HepG2 (cell line): ENCODE measurements around the gene KIZ. TPM values are rescaled to one million over a fixed set of nuclear protein-coding genes. Genes with fewer than 3 reads are reported as not detected.
A peak's percentile ranks its signal among the peaks of the same experiment; 100 is the strongest.

Experiments used
- ATAC-seq: fragments of 200-7000 bp; cut with Tn5 transposase; 3 replicates; pipeline ENCODE4 v1.9.1; 2020; ENCODE audit warnings: mild to moderate bottlenecking, moderate library complexity
- BruUV-seq: library from RNA; stranded (reverse); fragments of 400-500 nt; replicated peaks from 2 replicates; lab custom pipeline; 2021; lab: Mats Ljungman, UMichigan
- CTCF ChIA-PET: fragments of 300-600 bp; formaldehyde crosslinking; extraction: SDS; loops from one replicate; lab custom pipeline; 2021; ENCODE audit warnings: low total read pairs, inconsistent platforms, low intra/inter-chr PET ratio; lab: Yijun Ruan, JAX
- POLR2A ChIA-PET: fragments of 350-600 bp; sonication (Branson Sonifier 250); formaldehyde crosslinking; loops from one replicate; lab custom pipeline; 2020; ENCODE audit warnings: antibody characterized with exemption, inconsistent platforms; lab: Yijun Ruan, JAX
- DNase-seq: peaks from one replicate; pipeline ENCODE4 v3.0.0-alpha.2; 2015; ENCODE audit warnings: low spot score
- FAIRE-seq: peaks from 3 replicates; lab custom pipeline; 2011; peaks lifted over from hg19 to GRCh38; lab: Jason Lieb, UNC
- H2AFZ ChIP-seq: one replicate; pipeline ENCODE4 v1.6.1; 2011; ENCODE audit warnings: low read length, inconsistent platforms
- H3K27ac ChIP-seq: fragments of 300-600 bp; 3 replicates; pipeline ENCODE4 v1.8.0; 2011; ENCODE audit warnings: mixed run types, mild to moderate bottlenecking, mixed read lengths, low read length, inconsistent platforms; ENCODE audit not compliant: insufficient read depth; ENCODE audit errors: extremely low read length
- H3K27me3 ChIP-seq, 2 experiments: fragments of 200-600 bp in 1 of 2; 2 replicates in 1 of 2; 3 replicates in 1 of 2; pipeline versions ENCODE4 v1.6.0 to v1.8.0; 2011; ENCODE audit warnings: low read length in 2 of 2, mild to moderate bottlenecking in 2 of 2, moderate library complexity in 2 of 2, inconsistent platforms in 1 of 2; ENCODE audit not compliant: insufficient read depth in 2 of 2, control insufficient read depth in 1 of 2
- H3K36me3 ChIP-seq, 2 experiments: fragments of 200-600 bp in 1 of 2; replicated peaks in 1 of 2; 2 replicates in 1 of 2; 3 replicates in 1 of 2; pipeline versions ENCODE4 v1.5.1 to v1.8.0; 2011; ENCODE audit warnings: low read length in 2 of 2, inconsistent platforms in 1 of 2; ENCODE audit not compliant: insufficient read depth in 2 of 2, control insufficient read depth in 1 of 2
- H3K4me1 ChIP-seq: 2 replicates; pipeline ENCODE4 v1.5.1; 2012; ENCODE audit warnings: low read length, inconsistent platforms; ENCODE audit not compliant: insufficient read depth
- H3K4me2 ChIP-seq: 2 replicates; pipeline ENCODE4 v1.6.0; 2011; ENCODE audit warnings: low read depth, low read length, inconsistent platforms
- H3K4me3 ChIP-seq, 3 experiments: fragments of 200-600 bp in 1 of 3; sonication (generic), shearing (Covaris generic) in 1 of 3; replicated peaks in 1 of 3; 2 replicates each; pipeline ENCODE4 v1.5.1; 2011 to 2016; ENCODE audit warnings: low read length in 3 of 3, inconsistent platforms in 2 of 3, low read depth in 2 of 3, mild to moderate bottlenecking in 2 of 3, control low read depth in 1 of 3, mixed read lengths in 1 of 3; ENCODE audit not compliant: insufficient read depth in 1 of 3
- H3K79me2 ChIP-seq: one replicate; pipeline ENCODE4 v1.6.1; 2011; ENCODE audit warnings: low read length, inconsistent platforms; ENCODE audit not compliant: insufficient read depth
- H3K9ac ChIP-seq: 2 replicates; pipeline ENCODE4 v1.6.0; 2011; ENCODE audit warnings: mild to moderate bottlenecking, low read depth, low read length, inconsistent platforms; ENCODE audit not compliant: insufficient read depth
- H3K9me3 ChIP-seq: 2 replicates; pipeline ENCODE4 v1.5.1; 2012; ENCODE audit warnings: mild to moderate bottlenecking, low read length
- H4K20me1 ChIP-seq: 2 replicates; pipeline ENCODE4 v1.6.0; 2011; ENCODE audit warnings: inconsistent platforms, mild to moderate bottlenecking, low read length, moderate library complexity; ENCODE audit not compliant: insufficient read depth
- EP300 ChIP-seq, 3 experiments: sonication (generic) in 1 of 3; formaldehyde crosslinking in 1 of 3; IDR thresholded peaks; 2 replicates each; pipeline versions ENCODE4 v1.5.1 to v1.6.1; 2011 to 2020; ENCODE audit warnings: low read depth in 2 of 3, low read length in 2 of 3, borderline replicate concordance in 1 of 3, improper control_type of control experiment in 1 of 3, mild to moderate bottlenecking in 1 of 3, missing genetic modification reagents in 1 of 3, moderate library complexity in 1 of 3
- HNRNPUL1 ChIP-seq: fragments of 200-400 bp; formaldehyde crosslinking; IDR thresholded peaks from 2 replicates; pipeline ENCODE4 v1.6.1; 2017; ENCODE audit warnings: low read depth, mild to moderate bottlenecking, low read length, moderate library complexity
- SAP130 ChIP-seq: IDR thresholded peaks from 2 replicates; pipeline ENCODE4 v1.6.1; 2016; ENCODE audit warnings: low read depth
- THAP11 ChIP-seq: IDR thresholded peaks from 2 replicates; pipeline ENCODE4 v1.6.1; 2016; ENCODE audit warnings: missing biosample characterization, missing genetic modification reagents
- ZFX ChIP-seq: sonication (generic); formaldehyde crosslinking; IDR thresholded peaks from 2 replicates; pipeline ENCODE4 v1.4.0; 2020; ENCODE audit warnings: mild to moderate bottlenecking, low read depth, missing genetic modification reagents, moderate library complexity
- WGBS: methylation state at CpG from one replicate; pipeline ENCODE4 v1.1.6; 2017; ENCODE audit warnings: low lambda C conversion rate; 5-methylcytosine and 5-hydroxymethylcytosine counted together
- in situ Hi-C: cut with HindIII; loops from 2 replicates; pipeline ENCODE4 v1.10.0; 2017; ENCODE audit warnings: low pct_unique_long_range_greater_than_20kb; ENCODE audit not compliant: extremely low pct_ligation_motif_present
- intact Hi-C: fragments of 100-400 bp; cut with micrococcal nuclease; formaldehyde crosslinking; loops from one replicate; pipeline ENCODE4 v1.10.0; 2022; ENCODE audit not compliant: unreplicated experiment
- polyA plus RNA-seq, 8 experiments: library from polyadenylated mRNA; depleted of rRNA in 3 of 8; stranded (reverse) in 7 of 8; unstranded in 1 of 8; fragments of >200 nt; fragmentation: Illumina TruSeq in 4 of 8; extraction: Trizol in 4 of 8; gene quantifications; 2 replicates each; pipeline versions ENCODE4 v1.2.1 to v1.2.3, GENCODE V29; 2011 to 2016; ENCODE audit warnings: low read depth in 4 of 8, missing spikeins in 1 of 8, mixed read lengths in 1 of 8; ENCODE audit not compliant: insufficient read depth in 1 of 8
- total RNA-seq, 5 experiments: library from RNA; depleted of rRNA; stranded (reverse); fragments of >200 nt; fragmentation: Illumina TruSeq; extraction: Trizol; gene quantifications; 2 replicates each; pipeline ENCODE4 v1.2.3, GENCODE V29; 2016; ENCODE audit warnings: low read depth in 1 of 5
- TF ChIP-seq, protein P1 (sequence below): sonication (generic); formaldehyde crosslinking; IDR thresholded peaks from 2 replicates; pipeline ENCODE4 v1.8.1; 2023; ENCODE audit warnings: mild to moderate bottlenecking, missing genetic modification reagents
- TF ChIP-seq, protein P2 (sequence below): sonication (generic); formaldehyde crosslinking; IDR thresholded peaks from 2 replicates; pipeline ENCODE4 v1.4.0; 2020; ENCODE audit warnings: missing genetic modification reagents

Gene KIZ
- total and polyA plus RNA-seq, 2 of the 13 experiments (the other 11 are each of a cell fraction or from before 2014, with no cell fraction given) = 46.3 to 114 TPM

DNA sequence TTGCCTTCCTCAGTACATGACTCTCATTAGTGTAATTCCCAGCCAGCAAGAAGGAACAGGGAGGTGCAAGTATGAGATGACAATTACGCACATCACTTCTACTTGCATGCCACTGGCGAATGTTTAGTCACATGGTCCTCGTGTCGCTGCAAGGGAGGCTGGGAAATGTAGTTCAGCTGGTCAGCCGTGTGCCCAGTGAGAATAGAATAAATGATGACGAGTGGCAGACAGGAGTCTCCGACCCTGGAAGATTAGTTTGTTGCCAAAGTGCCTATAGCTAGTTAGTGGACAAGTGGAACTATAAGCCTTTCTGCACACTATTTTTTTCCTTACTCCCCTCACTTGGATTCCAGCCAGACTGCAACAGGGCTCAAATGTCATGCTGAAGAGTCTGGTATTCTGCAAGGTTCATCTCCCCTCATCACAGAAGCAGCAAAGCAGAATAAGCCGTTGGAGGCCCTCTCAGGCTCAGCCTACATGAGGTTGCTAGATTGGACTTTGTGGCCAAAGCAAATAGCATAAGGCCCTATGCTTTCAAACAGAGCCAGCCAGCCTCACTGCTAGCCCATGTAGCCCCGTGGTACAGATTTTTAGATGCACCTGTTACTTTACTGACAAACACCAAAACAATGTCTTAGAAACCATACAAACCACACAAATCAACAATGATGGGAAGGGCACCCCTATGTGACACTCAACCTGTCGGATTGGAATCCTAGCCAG is 29.4 kb upstream of the KIZ start:
- no TSS peak for BruUV-seq
- Histone ChIP-seq H3K27ac (peak overlapping the region; percentile 8), H3K79me2 (no peaks in the 10 kb centered on the region), H4K20me1 (no peaks in the 10 kb centered on the region), H3K9me3 (no peaks in the 10 kb centered on the region), H3K27me3 (no peaks in the 10 kb centered on the region), H3K4me3 (peak overlapping the region in 2 of 3 experiments; percentile 29 to 43; a peak in 4 of 6 replicates), H2AFZ (peak overlapping the region; percentile 84), H3K4me2 (peak overlapping the region; percentile 77), H3K36me3 (no peaks in the 10 kb centered on the region), H3K4me1 (peaks cover 36% of the 10 kb centered on the region), H3K9ac (peak overlapping the region; percentile 27; the same call in 1 of the 2 replicates)
- intact Hi-C loops (loop anchor here (5.0 kb wide), 1 partner anchor 41 kb away; no protein-coding TSS in a partner anchor), in situ Hi-C loops (no loop called here)
- ATAC-seq (peak; percentile 96), FAIRE-seq (peak; percentile 67), DNase-seq (peak; percentile 73)
- POLR2A ChIA-PET = interaction anchor here (1.2 kb wide), 1 partner anchor 29 kb away, joined by 6 read pairs; the partner anchor contains the start of gene KIZ
- WGBS = 7% methylated on average over 10 of the region's 10 CpGs
- CTCF ChIA-PET = no interaction called here
- TF ChIP-seq ZFX (CRISPR knock-in tag) = peak; percentile 55
- 0 out of 4 replicates have a peak, but pooled peaks of 1 of the 2 experiments have one; percentile 24 for TF ChIP-seq EP300 (IDR thresholded peaks at IDR 0.05; ENCODE audit: low read depth in 2 of 2, low read length in 2 of 2)
- TF ChIP-seq EP300 (CRISPR knock-in tag; IDR thresholded peaks at IDR 0.05; ENCODE audit: borderline replicate concordance) = 0 out of 2 replicates have a peak, but pooled peaks have one; percentile 54
- TF ChIP-seq SAP130 (CRISPR knock-in tag) = peak; percentile 49
- no peak for TF ChIP-seq HNRNPUL1
- TF ChIP-seq THAP11 (CRISPR knock-in tag) = peak; percentile 99
- TF ChIP-seq, protein P1, sequence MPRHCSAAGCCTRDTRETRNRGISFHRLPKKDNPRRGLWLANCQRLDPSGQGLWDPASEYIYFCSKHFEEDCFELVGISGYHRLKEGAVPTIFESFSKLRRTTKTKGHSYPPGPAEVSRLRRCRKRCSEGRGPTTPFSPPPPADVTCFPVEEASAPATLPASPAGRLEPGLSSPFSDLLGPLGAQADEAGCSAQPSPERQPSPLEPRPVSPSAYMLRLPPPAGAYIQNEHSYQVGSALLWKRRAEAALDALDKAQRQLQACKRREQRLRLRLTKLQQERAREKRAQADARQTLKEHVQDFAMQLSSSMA (CRISPR knock-in tag) = no peak
- TF ChIP-seq, protein P2, sequence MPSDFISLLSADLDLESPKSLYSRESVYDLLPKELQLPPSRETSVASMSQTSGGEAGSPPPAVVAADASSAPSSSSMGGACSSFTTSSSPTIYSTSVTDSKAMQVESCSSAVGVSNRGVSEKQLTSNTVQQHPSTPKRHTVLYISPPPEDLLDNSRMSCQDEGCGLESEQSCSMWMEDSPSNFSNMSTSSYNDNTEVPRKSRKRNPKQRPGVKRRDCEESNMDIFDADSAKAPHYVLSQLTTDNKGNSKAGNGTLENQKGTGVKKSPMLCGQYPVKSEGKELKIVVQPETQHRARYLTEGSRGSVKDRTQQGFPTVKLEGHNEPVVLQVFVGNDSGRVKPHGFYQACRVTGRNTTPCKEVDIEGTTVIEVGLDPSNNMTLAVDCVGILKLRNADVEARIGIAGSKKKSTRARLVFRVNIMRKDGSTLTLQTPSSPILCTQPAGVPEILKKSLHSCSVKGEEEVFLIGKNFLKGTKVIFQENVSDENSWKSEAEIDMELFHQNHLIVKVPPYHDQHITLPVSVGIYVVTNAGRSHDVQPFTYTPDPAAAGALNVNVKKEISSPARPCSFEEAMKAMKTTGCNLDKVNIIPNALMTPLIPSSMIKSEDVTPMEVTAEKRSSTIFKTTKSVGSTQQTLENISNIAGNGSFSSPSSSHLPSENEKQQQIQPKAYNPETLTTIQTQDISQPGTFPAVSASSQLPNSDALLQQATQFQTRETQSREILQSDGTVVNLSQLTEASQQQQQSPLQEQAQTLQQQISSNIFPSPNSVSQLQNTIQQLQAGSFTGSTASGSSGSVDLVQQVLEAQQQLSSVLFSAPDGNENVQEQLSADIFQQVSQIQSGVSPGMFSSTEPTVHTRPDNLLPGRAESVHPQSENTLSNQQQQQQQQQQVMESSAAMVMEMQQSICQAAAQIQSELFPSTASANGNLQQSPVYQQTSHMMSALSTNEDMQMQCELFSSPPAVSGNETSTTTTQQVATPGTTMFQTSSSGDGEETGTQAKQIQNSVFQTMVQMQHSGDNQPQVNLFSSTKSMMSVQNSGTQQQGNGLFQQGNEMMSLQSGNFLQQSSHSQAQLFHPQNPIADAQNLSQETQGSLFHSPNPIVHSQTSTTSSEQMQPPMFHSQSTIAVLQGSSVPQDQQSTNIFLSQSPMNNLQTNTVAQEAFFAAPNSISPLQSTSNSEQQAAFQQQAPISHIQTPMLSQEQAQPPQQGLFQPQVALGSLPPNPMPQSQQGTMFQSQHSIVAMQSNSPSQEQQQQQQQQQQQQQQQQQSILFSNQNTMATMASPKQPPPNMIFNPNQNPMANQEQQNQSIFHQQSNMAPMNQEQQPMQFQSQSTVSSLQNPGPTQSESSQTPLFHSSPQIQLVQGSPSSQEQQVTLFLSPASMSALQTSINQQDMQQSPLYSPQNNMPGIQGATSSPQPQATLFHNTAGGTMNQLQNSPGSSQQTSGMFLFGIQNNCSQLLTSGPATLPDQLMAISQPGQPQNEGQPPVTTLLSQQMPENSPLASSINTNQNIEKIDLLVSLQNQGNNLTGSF = no peak
